WERI-Rb-1 (cell line): Measurements from ENCODE around the gene ANXA2.
"Not testable (repeated sequence)": the region's sequence is repeated elsewhere in the genome, so short reads cannot be mapped to it uniquely, and the experiment has no call there.

Experiments used
- DNase-seq: peaks from one replicate; pipeline ENCODE4 v3.0.0-alpha.2; 2020
- H3K27ac ChIP-seq: fragments of 250-450 bp; sonication (Bioruptor Pico); 2 replicates; pipeline ENCODE4 v1.5.1; 2020; ENCODE audit warnings: mild to moderate bottlenecking, moderate library complexity
- H3K27me3 ChIP-seq: fragments of 250-450 bp; sonication (Bioruptor Pico); 2 replicates; pipeline ENCODE4 v1.5.1; 2021; ENCODE audit warnings: mild to moderate bottlenecking, low read depth, moderate library complexity; ENCODE audit not compliant: insufficient read depth, severe bottlenecking
- H3K36me3 ChIP-seq: fragments of 250-450 bp; sonication (Bioruptor Pico); 2 replicates; pipeline ENCODE4 v1.5.1; 2020; ENCODE audit warnings: mild to moderate bottlenecking, moderate library complexity
- H3K4me3 ChIP-seq: 2 replicates; pipeline ENCODE4 v1.5.1; 2011; ENCODE audit warnings: low read depth, mild to moderate bottlenecking, control low read depth, low read length
- H3K9me3 ChIP-seq: fragments of 250-450 bp; sonication (Bioruptor Pico); 2 replicates; pipeline ENCODE4 v1.5.1; 2021; ENCODE audit warnings: mild to moderate bottlenecking, moderate library complexity; ENCODE audit not compliant: severe bottlenecking
- CTCF ChIP-seq: IDR thresholded peaks from 2 replicates; pipeline ENCODE4 v1.5.1; 2011; ENCODE audit warnings: low read depth, mild to moderate bottlenecking, control low read depth, inconsistent platforms, low read length

ANXA2 gene

GRCh38 chr15:60407415-60407805, 9.6 kb upstream of the ANXA2 start:
- Histone ChIP-seq H3K27ac (no peak overlapping the region), H3K27me3 (no peaks in the 10 kb centered on the region), H3K36me3 (no peaks in the 10 kb centered on the region), H3K9me3 (no peaks in the 10 kb centered on the region), H3K4me3 (no peak overlapping the region)
- no peak for DNase-seq
- no peak for TF ChIP-seq CTCF

- no peak overlapping the region for H3K4me3 ChIP-seq
- no peaks in the 10 kb centered on the region for H3K36me3 ChIP-seq
- H3K27me3 ChIP-seq = no peaks in the 10 kb centered on the region
- no peak for DNase-seq
- H3K27ac ChIP-seq = no peak overlapping the region
- no peak for TF ChIP-seq CTCF
- H3K9me3 ChIP-seq = no peaks in the 10 kb centered on the region
Measured at GRCh38 chr15:60406513-60407414, 9.0 kb upstream of the ANXA2 start.

GRCh38 chr15:60405399-60405798, 7.6 kb upstream of the ANXA2 start:
- Histone ChIP-seq H3K27me3 (no peaks in the 10 kb centered on the region), H3K27ac (no peak overlapping the region), H3K9me3 (no peaks in the 10 kb centered on the region), H3K36me3 (no peaks in the 10 kb centered on the region), H3K4me3 (no peak overlapping the region)
- no peak for DNase-seq
- TF ChIP-seq CTCF = no peak

- not testable (repeated sequence) for H3K27me3 ChIP-seq, H3K27ac ChIP-seq, H3K4me3 ChIP-seq, H3K9me3 ChIP-seq, DNase-seq, H3K36me3 ChIP-seq
Measured at GRCh38 chr15:60404351-60404750, 6.6 kb upstream of the ANXA2 start.

- no peaks in the 10 kb centered on the region for H3K36me3 ChIP-seq
- no peaks in the 10 kb centered on the region for H3K9me3 ChIP-seq
- no peaks in the 10 kb centered on the region for H3K27me3 ChIP-seq
- TF ChIP-seq CTCF = no peak
- H3K27ac ChIP-seq = no peak overlapping the region
- no peak for DNase-seq
- H3K4me3 ChIP-seq = no peak overlapping the region
Measured at GRCh38 chr15:60400944-60401343, 3.2 kb upstream of the ANXA2 start.

GRCh38 chr15:60399931-60400330, 2.1 kb upstream of the ANXA2 start:
- H3K4me3 ChIP-seq = no peak overlapping the region
- no peak for TF ChIP-seq CTCF
- no peak overlapping the region for H3K27ac ChIP-seq
- no peaks in the 10 kb centered on the region for H3K36me3 ChIP-seq
- H3K27me3 ChIP-seq = no peaks in the 10 kb centered on the region
- no peak for DNase-seq
- H3K9me3 ChIP-seq = no peaks in the 10 kb centered on the region
